GM18909 (cell line): Measurements from ENCODE around the gene DSCAML1.

Source experiments
- ATAC-seq: cut with Tn5 transposase; IDR thresholded peaks from one replicate; pipeline ENCODE4 v1.9.1; 2021; ENCODE audit warnings: mild to moderate bottlenecking; ENCODE audit not compliant: unreplicated experiment, poor library complexity

DSCAML1 gene

GRCh38 chr11:117796456-117796871, 552 bp downstream of the DSCAML1 start:
- no peak for ATAC-seq

GRCh38 chr11:117795638-117796455, 1.2 kb downstream of the DSCAML1 start:
- no peak for ATAC-seq

GRCh38 chr11:117794772-117795629, 2.0 kb downstream of the DSCAML1 start:
- no peak for ATAC-seq

- ATAC-seq = no peak
Observed at GRCh38 chr11:117794135-117794534, 2.9 kb downstream of the DSCAML1 start.

- ATAC-seq = no peak
Observed at GRCh38 chr11:117793583-117793982, 3.4 kb downstream of the DSCAML1 start.

- ATAC-seq = no peak
Observed at GRCh38 chr11:117792992-117793391, 4.0 kb downstream of the DSCAML1 start.

- ATAC-seq = no peak
Observed at GRCh38 chr11:117792241-117792640, 4.8 kb downstream of the DSCAML1 start.

GRCh38 chr11:117790279-117790678, 6.7 kb downstream of the DSCAML1 start:
- no peak for ATAC-seq

- no peak for ATAC-seq
Observed at GRCh38 chr11:117789241-117789640, 7.8 kb downstream of the DSCAML1 start.

GRCh38 chr11:117786135-117786870, 10.7 kb downstream of the DSCAML1 start:
- no peak for ATAC-seq

GRCh38 chr11:117782101-117782500, 14.9 kb downstream of the DSCAML1 start:
- no peak for ATAC-seq

- ATAC-seq = no peak
Observed at GRCh38 chr11:117781627-117782026, 15.4 kb downstream of the DSCAML1 start.

GRCh38 chr11:117780456-117780855, 16.6 kb downstream of the DSCAML1 start:
- no peak for ATAC-seq

- no peak for ATAC-seq
Observed at GRCh38 chr11:117774553-117774952, 22.5 kb downstream of the DSCAML1 start.

GRCh38 chr11:117772360-117772759, 24.7 kb downstream of the DSCAML1 start:
- no peak for ATAC-seq

- no peak for ATAC-seq
Observed at GRCh38 chr11:117771841-117772240, 25.2 kb downstream of the DSCAML1 start.

- no peak for ATAC-seq
Observed at GRCh38 chr11:117771197-117771596, 25.8 kb downstream of the DSCAML1 start.

- no peak for ATAC-seq
Observed at GRCh38 chr11:117770061-117770460, 27.0 kb downstream of the DSCAML1 start.

- ATAC-seq = no peak
Observed at GRCh38 chr11:117769533-117769932, 27.5 kb downstream of the DSCAML1 start.

- ATAC-seq = no peak
Observed at GRCh38 chr11:117768506-117768905, 28.5 kb downstream of the DSCAML1 start.

- no peak for ATAC-seq
Observed at GRCh38 chr11:117767071-117767470, 29.9 kb downstream of the DSCAML1 start.
